GM20431 (cell line): ENCODE data around the gene SMC1A.
"Not testable (repeated sequence)": the region's sequence is repeated elsewhere in the genome, so short reads cannot be mapped to it uniquely, and the experiment has no call there.

ENCODE experiments used
- in situ Hi-C: fragments of 300-500 bp; cut with MseI, MboI; formaldehyde crosslinking; loops from one replicate; pipeline ENCODE4 v1.15.0; 2020; ENCODE audit warnings: low sequenced_read_pairs; ENCODE audit not compliant: unreplicated experiment

SMC1A gene

GRCh38 chrX:53429755-53430154 lies 7.3 kb upstream of the SMC1A start:
- in situ Hi-C loops, result no loop called here

- in situ Hi-C loops, result no loop called here
Measured at GRCh38 chrX:53422861-53423306, 430 bp upstream of the SMC1A start, which contains the start of gene RIBC1. Gene RIBC1, plus strand, starts transcription at chrX:53422873. Its CDS starts 3,404 bp downstream, at chrX:53426277.

DNA sequence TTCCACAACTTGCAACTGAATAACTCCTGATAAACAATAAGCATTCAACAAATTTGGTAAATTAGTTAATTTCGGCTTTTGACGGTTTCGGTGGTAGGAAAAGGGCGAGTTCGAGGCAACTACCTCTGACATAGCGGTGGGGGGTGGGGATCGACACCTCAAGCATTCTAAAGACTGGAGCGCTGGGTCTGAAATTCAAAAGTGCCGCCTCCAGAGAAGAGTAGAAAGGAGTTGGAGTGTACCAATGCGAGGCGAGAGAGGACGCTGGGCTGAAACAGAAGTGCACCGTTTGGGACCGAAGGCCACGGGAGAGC lies 725 bp downstream of the SMC1A start:
- in situ Hi-C loops, result no loop called here

DNA sequence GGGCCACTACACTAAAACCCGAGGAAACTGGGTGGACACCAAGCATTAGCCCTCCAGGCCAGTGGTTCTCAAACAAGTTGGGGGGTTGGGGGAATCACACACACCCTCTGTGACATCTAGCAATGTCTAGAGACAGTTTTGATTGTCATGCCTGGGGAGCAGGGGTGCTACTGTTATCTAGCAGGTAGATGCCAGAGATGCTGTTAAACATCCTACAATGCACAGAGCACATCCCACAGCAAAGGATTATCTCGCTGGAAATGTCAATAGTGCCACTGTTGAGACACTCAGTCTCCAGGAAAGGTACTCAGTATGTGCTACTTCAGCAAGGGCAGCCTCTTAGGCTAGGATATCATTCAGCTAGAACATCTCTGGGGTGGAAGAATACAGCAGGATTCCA lies 1.3 kb downstream of the SMC1A start:
- in situ Hi-C loops, result no loop called here

DNA sequence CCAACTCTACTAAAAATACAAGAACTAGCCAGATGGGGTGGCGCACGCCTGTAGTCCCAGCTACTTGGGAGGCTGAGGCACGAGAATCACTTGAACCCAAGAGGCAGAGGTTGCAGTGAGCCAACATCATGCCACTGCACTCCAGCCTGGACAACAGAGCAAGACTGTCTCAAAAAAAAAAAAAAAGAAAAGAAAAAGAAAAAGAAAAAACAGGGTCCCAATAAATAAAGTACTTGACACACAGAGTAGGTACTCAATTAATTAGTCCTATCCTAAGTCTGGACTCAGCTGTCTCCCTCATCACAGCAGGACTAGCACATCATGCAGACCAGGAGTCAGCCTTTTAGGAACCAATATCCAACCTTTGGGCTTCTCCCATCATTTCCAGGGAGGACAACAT lies 2.1 kb downstream of the SMC1A start:
- in situ Hi-C loops, result not testable (repeated sequence)

GRCh38 chrX:53412446-53412845 lies 10.0 kb downstream of the SMC1A start:
- in situ Hi-C loops, result no loop called here

GRCh38 chrX:53403535-53403934 lies 18.9 kb downstream of the SMC1A start:
- in situ Hi-C loops, result no loop called here

DNA sequence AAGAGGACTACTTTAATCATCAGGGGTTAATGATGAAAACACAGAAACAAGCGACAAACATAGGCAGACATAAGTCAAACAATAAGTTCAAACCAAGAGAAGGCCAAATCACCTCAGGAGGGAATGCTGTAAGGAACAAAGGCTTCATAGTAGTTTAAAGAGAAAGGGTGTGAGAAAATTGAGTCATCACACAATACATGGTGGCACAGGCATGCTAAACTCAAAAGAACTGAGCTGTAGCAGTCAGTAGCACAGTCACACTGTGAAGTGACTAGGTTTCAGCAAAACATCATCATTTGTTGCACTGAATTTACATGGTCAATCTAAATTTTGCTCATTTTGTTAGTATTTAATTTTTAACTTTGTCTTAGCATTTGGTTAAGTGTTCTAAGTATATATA lies 24.2 kb downstream of the SMC1A start:
- in situ Hi-C loops, result no loop called here

DNA sequence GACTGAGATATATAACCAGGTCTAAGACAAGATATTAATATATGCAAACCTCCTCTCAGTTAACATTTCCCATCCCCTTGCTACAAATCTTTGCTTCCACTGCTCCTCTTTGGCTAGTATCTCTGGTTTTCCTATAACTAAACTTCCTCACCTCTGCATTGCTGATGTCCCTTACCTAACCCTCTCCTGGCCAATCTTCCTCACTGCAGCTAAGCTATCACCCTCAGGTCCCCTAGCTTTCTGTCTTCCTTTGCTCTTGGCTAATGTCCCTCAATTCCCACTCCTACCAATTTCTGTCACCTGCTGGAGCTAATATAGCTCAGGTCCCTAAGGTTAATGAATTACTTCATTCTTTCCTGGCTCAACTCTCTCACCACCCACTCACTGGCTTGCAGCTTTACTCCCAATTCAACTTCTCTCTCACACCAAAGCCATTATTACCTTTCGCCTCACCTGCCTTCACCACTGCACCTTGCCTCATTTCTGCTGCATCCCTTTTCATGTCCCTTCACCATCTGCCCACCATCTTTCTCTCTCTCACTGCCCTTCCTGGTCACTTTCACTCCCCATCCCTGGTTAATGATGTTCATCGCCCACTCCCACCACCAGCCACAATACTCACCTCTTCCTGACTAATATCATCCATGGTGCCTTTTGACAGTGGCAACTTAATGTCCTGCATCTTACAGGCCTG lies 26.7 kb downstream of the SMC1A start:
- in situ Hi-C loops, result no loop called here

- in situ Hi-C loops, result no loop called here
Measured at GRCh38 chrX:53383376-53384076, 38.9 kb downstream of the SMC1A start.

- in situ Hi-C loops, result no loop called here
Measured at GRCh38 chrX:53379747-53380146, 42.7 kb downstream of the SMC1A start.

GRCh38 chrX:53379008-53379710 lies 43.3 kb downstream of the SMC1A start:
- in situ Hi-C loops, result no loop called here

DNA sequence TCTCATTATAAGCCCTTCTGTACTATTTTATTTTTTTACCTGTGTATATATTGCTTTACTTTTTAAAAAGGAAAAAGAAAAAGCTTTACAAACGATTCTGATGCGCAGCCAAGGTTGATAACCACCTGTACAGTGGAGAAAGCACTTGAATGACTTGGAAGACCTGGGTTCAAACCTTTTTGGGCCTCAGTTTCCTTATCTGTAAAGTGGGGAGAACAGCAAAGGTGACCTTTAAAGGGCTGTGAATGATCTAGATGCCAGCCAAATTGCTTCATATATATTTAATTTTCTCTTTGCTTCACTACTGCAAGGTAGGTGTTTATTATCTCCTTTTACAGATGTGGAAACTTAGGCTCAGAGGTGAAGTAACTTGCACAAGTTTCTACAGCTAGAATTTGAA lies 45.0 kb downstream of the SMC1A start:
- in situ Hi-C loops, result no loop called here

DNA sequence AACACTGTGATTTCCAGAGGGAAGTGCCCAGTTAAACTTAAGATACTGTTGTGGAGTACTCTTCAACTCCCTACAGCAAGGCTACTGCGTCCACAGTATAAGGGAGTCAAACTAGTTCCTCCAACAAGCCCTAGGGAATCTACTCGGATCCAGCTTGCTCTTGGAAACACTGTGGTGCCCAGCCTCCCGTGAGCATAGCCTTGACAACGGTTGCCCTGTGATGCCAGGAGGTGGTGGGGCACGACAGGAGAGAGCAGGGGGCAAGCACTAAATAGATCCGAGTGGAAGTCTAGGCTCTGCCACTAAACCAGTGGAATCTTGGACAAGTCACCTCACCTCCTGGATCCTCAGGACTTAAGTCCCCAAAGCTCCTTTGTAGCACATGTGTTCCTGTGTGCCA lies 45.6 kb downstream of the SMC1A start:
- in situ Hi-C loops, result no loop called here

DNA sequence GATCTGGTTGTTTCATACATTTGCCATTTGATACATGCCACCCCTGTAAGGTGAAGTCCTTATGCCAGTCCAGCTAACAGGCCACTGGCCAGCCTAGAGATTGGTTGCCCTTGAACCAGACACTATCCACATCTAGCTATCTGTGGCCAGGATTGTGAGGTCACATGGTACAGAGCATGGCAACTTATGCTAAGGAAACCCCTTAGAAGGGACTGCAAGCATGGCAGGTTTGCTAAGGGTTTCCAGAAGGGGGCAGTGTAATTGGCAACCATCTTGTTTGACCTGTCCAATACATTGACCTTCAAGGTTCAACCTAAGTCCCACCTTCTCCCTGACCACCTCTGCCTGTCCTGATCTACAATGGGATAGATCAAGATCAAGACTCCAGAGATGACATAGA lies 47.5 kb downstream of the SMC1A start:
- in situ Hi-C loops, result no loop called here

GRCh38 chrX:53374222-53374820 lies 48.1 kb downstream of the SMC1A start:
- in situ Hi-C loops, result no loop called here

GRCh38 chrX:53373307-53373706 lies 49.1 kb downstream of the SMC1A start:
- in situ Hi-C loops, result no loop called here

- in situ Hi-C loops, result not testable (repeated sequence)
Measured at GRCh38 chrX:53366454-53366853, 56.0 kb downstream of the SMC1A start.

DNA sequence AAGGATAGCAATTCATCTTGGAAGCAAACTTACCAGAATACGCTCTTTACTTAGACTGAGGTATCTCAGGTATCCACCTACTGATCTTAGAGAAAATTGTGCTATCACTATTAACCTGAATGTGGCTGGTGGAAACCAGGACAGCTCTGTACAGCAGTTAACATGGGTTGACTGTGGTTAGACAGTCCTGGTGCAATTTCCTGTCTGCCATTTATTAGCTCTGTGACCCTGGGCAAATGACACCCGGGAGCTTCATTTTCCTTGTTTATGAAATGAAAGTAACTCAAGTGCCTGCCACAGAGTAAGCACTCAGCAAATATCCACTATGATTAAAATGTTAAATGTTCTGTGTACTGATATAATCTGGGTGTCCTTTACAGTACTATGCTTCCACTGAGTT lies 60.0 kb downstream of the SMC1A start:
- in situ Hi-C loops, result no loop called here

- in situ Hi-C loops, result no loop called here
Measured at GRCh38 chrX:53357799-53358530, 64.5 kb downstream of the SMC1A start.
